HG02840 (cell line): ENCODE measurements around the gene ACTR1B.
A peak's percentile ranks its signal among the peaks of the same experiment; 100 is the strongest.
"Not testable (repeated sequence)": the region's sequence is repeated elsewhere in the genome, so short reads cannot be mapped to it uniquely, and the experiment has no call there.

Source experiments
- ATAC-seq: cut with Tn5 transposase; IDR thresholded peaks from one replicate; pipeline ENCODE4 v1.9.1; 2021; ENCODE audit warnings: mild to moderate bottlenecking, moderate library complexity, moderate number of reproducible peaks; ENCODE audit not compliant: unreplicated experiment, low FRiP score

The ACTR1B gene

GRCh38 chr2:97691166-97691565, 27.3 kb upstream of the ACTR1B start:
- no peak for ATAC-seq

GRCh38 chr2:97688062-97688827, 24.4 kb upstream of the ACTR1B start:
- ATAC-seq, result no peak

GRCh38 chr2:97687235-97687634, 23.4 kb upstream of the ACTR1B start:
- not testable (repeated sequence) for ATAC-seq

- ATAC-seq, result no peak
These were observed 14.5 kb upstream of the ACTR1B start for GRCh38 chr2:97678298-97678697.

- ATAC-seq, result no peak
These were observed 13.6 kb upstream of the ACTR1B start for GRCh38 chr2:97677480-97677879.

- no peak for ATAC-seq
These were observed 12.8 kb upstream of the ACTR1B start for GRCh38 chr2:97676620-97677019.

GRCh38 chr2:97675430-97676113, 11.7 kb upstream of the ACTR1B start:
- ATAC-seq, result no peak

GRCh38 chr2:97673915-97674283, 10.1 kb upstream of the ACTR1B start:
- ATAC-seq, result no peak

GRCh38 chr2:97673182-97673914, 9.5 kb upstream of the ACTR1B start:
- ATAC-seq, result no peak

GRCh38 chr2:97672606-97673140, 8.8 kb upstream of the ACTR1B start:
- not testable (repeated sequence) for ATAC-seq

GRCh38 chr2:97671526-97671925, 7.7 kb upstream of the ACTR1B start:
- no peak for ATAC-seq

GRCh38 chr2:97670471-97670870, 6.6 kb upstream of the ACTR1B start:
- ATAC-seq, result no peak

- no peak for ATAC-seq
These were observed 5.6 kb upstream of the ACTR1B start, which contains the start of gene C2orf92 for GRCh38 chr2:97669448-97669847. C2orf92 (plus strand) TSS chr2:97669713; CDS start chr2:97669789, 76 bp downstream.

- no peak for ATAC-seq
These were observed 759 bp upstream of the ACTR1B start for GRCh38 chr2:97664636-97664970.

- ATAC-seq, result no peak
These were observed 250 bp downstream of the ACTR1B start for GRCh38 chr2:97663626-97663961.

- peak; percentile 48 for ATAC-seq
These were observed 784 bp downstream of the ACTR1B start for GRCh38 chr2:97662895-97663625.

GRCh38 chr2:97662386-97662894, 1.4 kb downstream of the ACTR1B start:
- ATAC-seq, result no peak

- ATAC-seq, result no peak
These were observed 1.9 kb downstream of the ACTR1B start for GRCh38 chr2:97661927-97662326.

- ATAC-seq, result no peak
These were observed 3.0 kb downstream of the ACTR1B start for GRCh38 chr2:97660775-97661389.
